Lung (tissue), 12 donors: ENCODE results near the gene CCL22. TPM values are rescaled to one million over a fixed set of nuclear protein-coding genes. Genes with fewer than 3 reads are reported as not detected.

Source experiments
- ATAC-seq: fragments of 200-7000 bp; cut with Tn5 transposase; one replicate; pipeline ENCODE4 v1.9.1; 2020; ENCODE audit warnings: moderate number of reproducible peaks; ENCODE audit not compliant: insufficient read depth, low FRiP score
- DNase-seq, 3 donors: peaks; one replicate each; pipeline ENCODE4 v3.0.0-alpha.2; 2013 to 2017
- H3K27ac ChIP-seq, 2 donors: one replicate each; pipeline ENCODE4 v1.5.1; 2013; ENCODE audit warnings: mild to moderate bottlenecking in 2 of 2, moderate library complexity in 2 of 2, control low read depth in 1 of 2, inconsistent platforms in 1 of 2, low read depth in 1 of 2, low read length in 1 of 2
- H3K27me3 ChIP-seq, 3 donors: one replicate each; pipeline ENCODE4 v1.5.1; 2013; ENCODE audit warnings: low read length in 2 of 3; ENCODE audit not compliant: control insufficient read depth in 3 of 3, insufficient read depth in 3 of 3
- H3K36me3 ChIP-seq, 4 donors: one replicate each; pipeline ENCODE4 v1.5.1; 2013; ENCODE audit warnings: low read length in 4 of 4, mild to moderate bottlenecking in 1 of 4, moderate library complexity in 1 of 4; ENCODE audit not compliant: control insufficient read depth in 4 of 4, insufficient read depth in 4 of 4
- H3K4me1 ChIP-seq, 5 donors: one replicate each; pipeline ENCODE4 v1.5.1; 2013; ENCODE audit warnings: low read length in 5 of 5, mild to moderate bottlenecking in 2 of 5, moderate library complexity in 1 of 5; ENCODE audit not compliant: control insufficient read depth in 5 of 5, insufficient read depth in 5 of 5
- H3K4me3 ChIP-seq: one replicate; pipeline ENCODE4 v1.5.1; 2013; ENCODE audit warnings: mild to moderate bottlenecking, control low read depth, moderate library complexity
- H3K9ac ChIP-seq, 2 donors: one replicate each; pipeline ENCODE4 v1.5.1; 2013; ENCODE audit warnings: low read length in 2 of 2, control low read depth in 1 of 2; ENCODE audit not compliant: insufficient read depth in 1 of 2
- H3K9me3 ChIP-seq, 4 donors: one replicate each; pipeline ENCODE4 v1.5.1; 2013; ENCODE audit warnings: low read length in 3 of 4, mild to moderate bottlenecking in 1 of 4, moderate library complexity in 1 of 4; ENCODE audit not compliant: control insufficient read depth in 4 of 4, insufficient read depth in 3 of 4
- CTCF ChIP-seq: IDR thresholded peaks from 2 replicates; pipeline ENCODE4 v1.5.1; 2012; ENCODE audit warnings: mild to moderate bottlenecking; ENCODE audit errors: control extremely low read depth, extremely low read depth
- WGBS, 2 donors: extraction: QIAGEN DNeasy Blood & Tissue Kit; methylation state at CpG; one replicate each; pipeline ENCODE4 v1.1.7; 2013; 5-methylcytosine and 5-hydroxymethylcytosine counted together
- polyA plus RNA-seq, 2 donors: library from polyadenylated mRNA; stranded (reverse); fragments of 200-250 nt; gene quantifications; one replicate each; pipeline ENCODE4 v1.2.1, GENCODE V29; 2013
- total RNA-seq, 2 donors: library from RNA; depleted of rRNA in 1 of 2; stranded (reverse); fragments of >200 nt in 1 of 2; gene quantifications; one replicate each; pipeline ENCODE4 v1.2.1, GENCODE V29; 2014 to 2021
- donor health status: control.
- donor health status: control.
- donor health status: Bipolar disorder and iron deficiency.
- donor health status: healthy.
- donor health status: DM: yes; HTN: yes; CAD: no.

The CCL22 gene
- total and polyA plus RNA-seq, 4 donors, result 0.43 to 3.1 (median 1.2) TPM

GRCh38 chr16:57401943-57402640, 43.5 kb downstream of the CCL22 start:
- Histone ChIP-seq H3K4me3 (no peak overlapping the region), H3K4me1 (no peaks in the 10 kb centered on the region), H3K36me3 (no peaks in the 10 kb centered on the region), H3K9me3 (no peaks in the 10 kb centered on the region), H3K9ac (no peak overlapping the region), H3K27me3 (no peaks in the 10 kb centered on the region), H3K27ac (no peak overlapping the region)
- WGBS, 2 donors, result 69 to 79% methylated on average over 7 of the region's 7 CpGs
- DNase-seq, result no peak
- no peak for ATAC-seq
- TF ChIP-seq CTCF, result no peak

GRCh38 chr16:57403965-57404817, 45.6 kb downstream of the CCL22 start, which contains the start of gene CCL17:
Gene CCL17 (plus strand): TSS chr16:57404767. CDS start chr16:57413933, 9,166 bp downstream.
- Histone ChIP-seq H3K4me1 (no peaks in the 10 kb centered on the region), H3K4me3 (no peak within 1 kb of the TSS), H3K27me3 (no peaks in the 10 kb centered on the region), H3K27ac (no peak within 1 kb of the TSS), H3K9me3 (no peaks in the 10 kb centered on the region), H3K36me3 (no peaks in the 10 kb centered on the region), H3K9ac (no peak within 1 kb of the TSS)
- ATAC-seq, result no peak
- DNase-seq, result no peak
- 74 to 77% methylated on average over 17 of the region's 17 CpGs for WGBS, 2 donors
- no peak for TF ChIP-seq CTCF

GRCh38 chr16:57405097-57405496, 46.5 kb downstream of the CCL22 start:
- H3K4me3 ChIP-seq, result no peak overlapping the region
- H3K27me3 ChIP-seq, result no peaks in the 10 kb centered on the region
- no peak for DNase-seq
- ATAC-seq, result no peak
- WGBS, 2 donors, result 59 to 71% methylated on average over 3 of the region's 3 CpGs
- no peak for TF ChIP-seq CTCF
- H3K9ac ChIP-seq, result no peak overlapping the region
- H3K27ac ChIP-seq, result no peak overlapping the region
- H3K4me1 ChIP-seq, result peaks cover 0 to 8% (median 0%) of the 10 kb centered on the region in 5 donors
- H3K36me3 ChIP-seq, result no peaks in the 10 kb centered on the region
- H3K9me3 ChIP-seq, result no peaks in the 10 kb centered on the region
